ENCODE measurements around the gene JAK1.

Gene JAK1

GRCh38 chr1:64911326-64911725, 55.0 kb downstream of the JAK1 start:
- TF ChIP-seq CTCF (conservative IDR thresholded peaks at IDR 0.05; ENCODE audit: low read depth, low read length) = no peak
- DNase-seq (ENCODE audit: low read depth) = no peak
- no peak overlapping the region for H3K4me3 ChIP-seq (ENCODE audit: low read length)

DNA sequence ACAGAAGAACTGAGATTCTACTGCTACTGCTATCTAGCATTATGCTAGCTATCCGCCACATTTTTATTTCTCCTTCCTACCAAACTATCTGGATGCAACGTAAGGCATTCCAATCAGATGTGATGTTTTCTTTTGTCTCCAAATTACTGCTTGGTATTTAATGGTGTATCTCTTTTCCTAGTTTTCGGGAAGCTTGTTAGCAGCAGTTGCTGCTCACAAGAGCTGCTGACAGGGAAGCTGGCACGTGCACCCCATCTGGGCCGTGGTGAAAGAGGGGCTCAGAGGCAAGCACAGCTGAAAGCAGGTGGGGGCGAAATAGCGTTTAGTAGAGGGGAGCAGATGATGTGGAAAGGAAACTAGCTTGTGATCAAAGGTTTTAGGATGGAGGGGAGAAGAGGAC, 57.3 kb downstream of the JAK1 start:
- DNase-seq (ENCODE audit: low read depth) = no peak
- H3K4me3 ChIP-seq (ENCODE audit: low read length) = no peak overlapping the region
- TF ChIP-seq CTCF (conservative IDR thresholded peaks at IDR 0.05; ENCODE audit: low read depth, low read length) = no peak

- no peak for TF ChIP-seq CTCF (conservative IDR thresholded peaks at IDR 0.05; ENCODE audit: low read depth, low read length)
- DNase-seq (ENCODE audit: low read depth) = no peak
- H3K4me3 ChIP-seq (ENCODE audit: low read length) = no peak overlapping the region
Measured at GRCh38 chr1:64908575-64908974, 57.8 kb downstream of the JAK1 start.

- no peak overlapping the region for H3K4me3 ChIP-seq (ENCODE audit: low read length)
- DNase-seq (ENCODE audit: low read depth) = no peak
- TF ChIP-seq CTCF (conservative IDR thresholded peaks at IDR 0.05; ENCODE audit: low read depth, low read length) = no peak
Measured at GRCh38 chr1:64906447-64906846, 59.9 kb downstream of the JAK1 start.

GRCh38 chr1:64903593-64903992, 62.8 kb downstream of the JAK1 start:
- H3K4me3 ChIP-seq (ENCODE audit: low read length) = no peak overlapping the region
- DNase-seq (ENCODE audit: low read depth) = no peak
- TF ChIP-seq CTCF (conservative IDR thresholded peaks at IDR 0.05; ENCODE audit: low read depth, low read length) = no peak

- DNase-seq (ENCODE audit: low read depth) = no peak
- H3K4me3 ChIP-seq (ENCODE audit: low read length) = no peak overlapping the region
- TF ChIP-seq CTCF (conservative IDR thresholded peaks at IDR 0.05; ENCODE audit: low read depth, low read length) = no peak
Measured at GRCh38 chr1:64901663-64902062, 64.7 kb downstream of the JAK1 start.

- no peak for DNase-seq (ENCODE audit: low read depth)
- H3K4me3 ChIP-seq (ENCODE audit: low read length) = no peak overlapping the region
- TF ChIP-seq CTCF (conservative IDR thresholded peaks at IDR 0.05; ENCODE audit: low read depth, low read length) = no peak
Measured at GRCh38 chr1:64900916-64901315, 65.4 kb downstream of the JAK1 start.

All from retinal pigment epithelial cell (primary cell).